ENCODE measurements around the gene PARP3.
A peak's percentile ranks its signal among the peaks of the same experiment; 100 is the strongest.

DNA sequence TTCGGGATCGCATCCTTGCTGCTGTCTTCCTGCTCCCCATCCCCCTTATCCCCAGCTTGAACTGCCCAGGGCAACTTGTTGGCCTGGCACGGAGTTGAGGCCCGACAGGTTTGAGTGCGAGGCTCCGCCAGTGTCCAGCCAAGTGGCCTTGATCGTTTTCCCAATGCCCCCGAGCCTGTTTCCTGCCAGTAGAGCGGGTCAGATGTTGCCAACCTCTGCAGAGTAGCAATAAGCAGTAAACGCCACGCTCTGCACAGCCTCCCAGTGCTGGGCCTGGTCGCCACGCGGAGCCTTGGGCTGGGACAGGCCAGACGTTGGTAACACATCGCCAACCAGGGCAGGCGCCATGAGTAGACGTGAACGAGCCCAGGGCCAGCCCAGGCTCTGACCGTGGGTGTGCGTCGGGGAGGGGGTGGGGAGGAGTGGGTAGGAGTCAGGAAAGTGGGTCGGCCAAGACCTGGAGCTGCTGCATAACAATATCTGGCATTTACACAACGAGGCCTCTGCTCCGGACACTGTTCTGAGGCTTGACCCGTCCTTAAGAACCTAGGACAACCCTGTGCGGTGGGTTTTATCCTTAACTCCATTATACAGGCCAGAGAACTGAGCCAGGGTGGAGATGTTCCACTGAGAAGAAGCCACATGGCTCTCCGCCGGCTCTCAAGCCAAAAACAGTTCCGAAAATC is 32.3 kb downstream of the PARP3 start:
- TF ChIP-seq EZH2 (IDR thresholded peaks at IDR 0.05) (no peak), CEBPB (IDR thresholded peaks at IDR 0.05; ENCODE audit: low read depth) (no peak), POLR2AphosphoS5 (IDR thresholded peaks at IDR 0.05; ENCODE audit: low read depth, low read length) (no peak), POLR2A (IDR thresholded peaks at IDR 0.05; ENCODE audit: borderline replicate concordance, extremely low read depth, insufficient read depth, insufficient read length) (peak; percentile 6), RAD21 (IDR thresholded peaks at IDR 0.05; ENCODE audit: low read depth) (no peak), SRF (IDR thresholded peaks at IDR 0.05; ENCODE audit: low read depth) (no peak), YY1 (IDR thresholded peaks at IDR 0.05; ENCODE audit: extremely low read depth, insufficient replicate concordance, low read depth, low read length) (no peak)
- TF ChIP-seq, protein P1, sequence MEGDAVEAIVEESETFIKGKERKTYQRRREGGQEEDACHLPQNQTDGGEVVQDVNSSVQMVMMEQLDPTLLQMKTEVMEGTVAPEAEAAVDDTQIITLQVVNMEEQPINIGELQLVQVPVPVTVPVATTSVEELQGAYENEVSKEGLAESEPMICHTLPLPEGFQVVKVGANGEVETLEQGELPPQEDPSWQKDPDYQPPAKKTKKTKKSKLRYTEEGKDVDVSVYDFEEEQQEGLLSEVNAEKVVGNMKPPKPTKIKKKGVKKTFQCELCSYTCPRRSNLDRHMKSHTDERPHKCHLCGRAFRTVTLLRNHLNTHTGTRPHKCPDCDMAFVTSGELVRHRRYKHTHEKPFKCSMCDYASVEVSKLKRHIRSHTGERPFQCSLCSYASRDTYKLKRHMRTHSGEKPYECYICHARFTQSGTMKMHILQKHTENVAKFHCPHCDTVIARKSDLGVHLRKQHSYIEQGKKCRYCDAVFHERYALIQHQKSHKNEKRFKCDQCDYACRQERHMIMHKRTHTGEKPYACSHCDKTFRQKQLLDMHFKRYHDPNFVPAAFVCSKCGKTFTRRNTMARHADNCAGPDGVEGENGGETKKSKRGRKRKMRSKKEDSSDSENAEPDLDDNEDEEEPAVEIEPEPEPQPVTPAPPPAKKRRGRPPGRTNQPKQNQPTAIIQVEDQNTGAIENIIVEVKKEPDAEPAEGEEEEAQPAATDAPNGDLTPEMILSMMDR (IDR thresholded peaks at IDR 0.05 in 2 of 3, conservative IDR thresholded peaks at IDR 0.05 in 1 of 3; ENCODE audit: borderline replicate concordance in 1 of 3, insufficient read depth in 1 of 3, low read depth in 2 of 3, low read length in 2 of 3), result no peak
